Esophagus muscularis mucosa (tissue), 4 donors: Measurements from ENCODE around the gene PTPRE. TPM values are rescaled to one million over a fixed set of nuclear protein-coding genes. Genes with fewer than 3 reads are reported as not detected.

Source experiments
- DNase-seq: peaks from one replicate; pipeline ENCODE4 v3.0.0-alpha.2; 2017; ENCODE audit errors: extremely low spot score
- H3K27ac ChIP-seq, 4 donors: fragments of 200-600 bp; sonication (generic); replicated peaks in 1 of 4; 1 replicate in 3 of 4; 2 replicates in 1 of 4; pipeline ENCODE4 v1.5.1; 2016 to 2019; ENCODE audit warnings: mild to moderate bottlenecking in 1 of 4
- H3K27me3 ChIP-seq, 4 donors: fragments of 200-600 bp; sonication (generic); one replicate each; pipeline versions ENCODE4 v1.5.1 to v1.6.0; 2016 to 2019
- H3K36me3 ChIP-seq, 4 donors: fragments of 200-600 bp; sonication (generic); one replicate each; pipeline ENCODE4 v1.5.1; 2016 to 2019
- H3K4me1 ChIP-seq, 4 donors: fragments of 200-600 bp; sonication (generic); one replicate each; pipeline ENCODE4 v1.5.1; 2016 to 2019
- H3K4me3 ChIP-seq, 4 donors: fragments of 200-600 bp; sonication (generic); 1 replicate in 2 of 4; 2 replicates in 2 of 4; pipeline ENCODE4 v1.5.1; 2016 to 2019; ENCODE audit warnings: mild to moderate bottlenecking in 4 of 4, moderate library complexity in 1 of 4
- H3K9me3 ChIP-seq, 4 donors: fragments of 200-600 bp; sonication (generic); 1 replicate in 3 of 4; 2 replicates in 1 of 4; pipeline ENCODE4 v1.5.1; 2016 to 2019
- CTCF ChIP-seq, 3 experiments: fragments of 200-600 bp in 2 of 3; fragments of 450-650 bp in 1 of 3; sonication (generic) in 2 of 3; IDR thresholded peaks; one replicate each; pipeline ENCODE4 v1.5.1; 2017 to 2019; ENCODE audit warnings: antibody characterized with exemption in 3 of 3, mild to moderate bottlenecking in 2 of 3, moderate library complexity in 1 of 3
- EP300 ChIP-seq: sonication (generic); formaldehyde crosslinking; IDR thresholded peaks from one replicate; pipeline ENCODE4 v1.6.1; 2017; ENCODE audit warnings: antibody characterized with exemption
- POLR2A ChIP-seq: fragments of 450-650 bp; IDR thresholded peaks from one replicate; pipeline ENCODE4 v1.6.1; 2017; ENCODE audit warnings: antibody characterized with exemption, moderate library complexity, mild to moderate bottlenecking, low read depth
- POLR2AphosphoS5 ChIP-seq, 2 donors: sonication (generic); formaldehyde crosslinking; IDR thresholded peaks; one replicate each; pipeline ENCODE4 v1.6.1; 2017; ENCODE audit warnings: antibody characterized with exemption in 2 of 2
- WGBS: methylation state at CpG from one replicate; pipeline ENCODE4 v1.1.5; 2018; 5-methylcytosine and 5-hydroxymethylcytosine counted together
- intact Hi-C: fragments of 100-400 bp; cut with DNase I; formaldehyde crosslinking; loops from one replicate; pipeline ENCODE4 v1.15.1; 2023
- total RNA-seq, 4 donors: library from RNA; depleted of rRNA; stranded (reverse); fragments of >200 nt; gene quantifications; one replicate each; pipeline versions ENCODE4 v1.1.0 to v1.2.1, GENCODE V29; 2016

PTPRE gene
- total RNA-seq, 4 donors from 2014 or later: 8.7 to 22.4 (median 13.3) TPM

- Histone ChIP-seq H3K27ac (no peak overlapping the region), H3K36me3 (no peaks in the 10 kb centered on the region), H3K4me1 (no peaks in the 10 kb centered on the region), H3K9me3 (no peaks in the 10 kb centered on the region), H3K27me3 (no peaks in the 10 kb centered on the region), H3K4me3 (no peak overlapping the region)
- WGBS: 96% methylated on average over 8 of the region's 8 CpGs
- TF ChIP-seq POLR2AphosphoS5 (IDR thresholded peaks at IDR 0.05) (no peak), CTCF (IDR thresholded peaks at IDR 0.05) (no peak), POLR2A (no peak), EP300 (no peak)
- intact Hi-C loops: no loop called here
- no peak for DNase-seq
Measured at GRCh38 chr10:128103229-128103714, 196.4 kb downstream of the PTPRE start.

GRCh38 chr10:128105383-128105782 lies 198.5 kb downstream of the PTPRE start:
- Histone ChIP-seq H3K4me3 (no peak overlapping the region), H3K9me3 (no peaks in the 10 kb centered on the region), H3K36me3 (no peaks in the 10 kb centered on the region), H3K4me1 (no peaks in the 10 kb centered on the region), H3K27me3 (no peaks in the 10 kb centered on the region), H3K27ac (no peak overlapping the region)
- peak; percentile 60 for DNase-seq
- intact Hi-C loops: no loop called here
- WGBS: 100% methylated on average over 4 of the region's 4 CpGs
- TF ChIP-seq POLR2AphosphoS5 (IDR thresholded peaks at IDR 0.05) (no peak), POLR2A (no peak), EP300 (no peak), CTCF (IDR thresholded peaks at IDR 0.05) (no peak)

- H3K27ac ChIP-seq: no peak overlapping the region
- no peak for DNase-seq
- intact Hi-C loops: no loop called here
- H3K9me3 ChIP-seq: no peaks in the 10 kb centered on the region
- no peak overlapping the region for H3K4me3 ChIP-seq
- no peaks in the 10 kb centered on the region for H3K36me3 ChIP-seq
- WGBS: 95% methylated on average over 4 of the region's 4 CpGs
- no peaks in the 10 kb centered on the region for H3K4me1 ChIP-seq
- no peaks in the 10 kb centered on the region for H3K27me3 ChIP-seq
- no peak for TF ChIP-seq CTCF (IDR thresholded peaks at IDR 0.05)
- TF ChIP-seq EP300: no peak
- TF ChIP-seq POLR2A: no peak
Measured at GRCh38 chr10:128109707-128110106, 202.8 kb downstream of the PTPRE start.

GRCh38 chr10:128110339-128110738 lies 203.4 kb downstream of the PTPRE start:
- H3K9me3 ChIP-seq: no peaks in the 10 kb centered on the region
- no peak overlapping the region for H3K4me3 ChIP-seq
- 96% methylated on average over 3 of the region's 3 CpGs for WGBS

More at GRCh38 chr10:128110339-128110738, 203.4 kb downstream of the PTPRE start:
- H3K27me3 ChIP-seq: no peaks in the 10 kb centered on the region
- no peaks in the 10 kb centered on the region for H3K36me3 ChIP-seq
- intact Hi-C loops: no loop called here
- H3K27ac ChIP-seq: no peak overlapping the region
- DNase-seq: peak; percentile 26
- no peaks in the 10 kb centered on the region for H3K4me1 ChIP-seq
- TF ChIP-seq EP300 (no peak), CTCF (IDR thresholded peaks at IDR 0.05) (no peak), POLR2A (no peak), POLR2AphosphoS5 (IDR thresholded peaks at IDR 0.05) (no peak)
